Effector memory CD8-positive, alpha-beta T cell (primary cell): Measurements from ENCODE around the gene HOXC9.

ENCODE experiments used
- ATAC-seq: fragments of 150-1000 bp; cut with Tn5 transposase; replicated peaks from 2 replicates; pipeline ENCODE4 v1.10.0; 2021; ENCODE audit warnings: mild to moderate bottlenecking, moderate library complexity
- DNase-seq, 3 experiments: peaks; one replicate each; pipeline ENCODE4 v3.0.0; 2021
- H3K27ac Mint-ChIP-seq, 2 donors: one replicate each; pipeline ENCODE4 v1.8.0; 2022; ENCODE audit warnings: mild to moderate bottlenecking in 2 of 2, mixed read lengths in 2 of 2, moderate library complexity in 2 of 2
- H3K27me3 Mint-ChIP-seq, 2 donors: one replicate each; pipeline ENCODE4 v1.8.0; 2022; ENCODE audit warnings: mixed read lengths in 2 of 2
- H3K36me3 Mint-ChIP-seq: one replicate; pipeline ENCODE4 v1.8.0; 2022; ENCODE audit warnings: mild to moderate bottlenecking, moderate library complexity, mixed read lengths; ENCODE audit not compliant: insufficient read depth
- H3K4me1 Mint-ChIP-seq, 2 donors: one replicate each; pipeline ENCODE4 v1.8.0; 2022; ENCODE audit warnings: low read depth in 2 of 2, mixed read lengths in 2 of 2
- H3K4me3 Mint-ChIP-seq, 2 donors: one replicate each; pipeline ENCODE4 v1.8.0; 2022; ENCODE audit warnings: mild to moderate bottlenecking in 2 of 2, mixed read lengths in 2 of 2, moderate library complexity in 2 of 2
- H3K9me3 Mint-ChIP-seq, 2 donors: one replicate each; pipeline ENCODE4 v1.8.0; 2022; ENCODE audit warnings: mixed read lengths in 2 of 2

Gene HOXC9

GRCh38 chr12:54042970-54043853, 43.3 kb downstream of the HOXC9 start:
- Mint-ChIP-seq H3K27me3 (peaks cover 75 to 100% of the 10 kb centered on the region in 2 donors), H3K4me1 (peaks cover 5 to 16% of the 10 kb centered on the region in 2 donors), H3K9me3 (no peaks in the 10 kb centered on the region), H3K27ac (no peak overlapping the region), H3K36me3 (no peaks in the 10 kb centered on the region), H3K4me3 (no peak overlapping the region)
- DNase-seq (no peak), ATAC-seq (no peak)

GRCh38 chr12:54044425-54045103, 44.6 kb downstream of the HOXC9 start:
- Mint-ChIP-seq H3K9me3 (no peaks in the 10 kb centered on the region), H3K27ac (no peak overlapping the region), H3K27me3 (peaks cover 74 to 100% of the 10 kb centered on the region in 2 donors), H3K4me3 (no peak overlapping the region), H3K4me1 (peaks cover 5 to 16% of the 10 kb centered on the region in 2 donors), H3K36me3 (no peaks in the 10 kb centered on the region)
- ATAC-seq (no peak), DNase-seq (no peak)

DNA sequence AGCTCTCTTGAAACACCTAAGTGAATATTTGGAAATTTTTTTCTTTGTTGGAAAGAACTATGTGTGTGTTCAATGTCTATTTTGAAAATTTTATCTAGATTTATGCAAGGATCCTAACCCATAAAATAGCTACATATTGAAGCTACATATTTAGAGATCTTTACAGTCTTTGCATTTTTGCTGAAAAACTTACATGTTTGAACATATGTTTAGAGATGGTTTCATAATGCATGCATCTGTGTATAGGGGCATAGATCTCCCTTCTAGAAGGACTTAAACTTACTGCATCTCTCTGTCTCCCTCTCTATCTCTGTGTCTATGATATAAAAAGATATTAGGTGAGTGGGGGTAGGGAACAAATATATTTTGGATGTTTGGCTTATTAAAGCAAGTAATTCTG, 45.4 kb downstream of the HOXC9 start:
- Mint-ChIP-seq H3K27ac (no peak overlapping the region), H3K36me3 (no peaks in the 10 kb centered on the region), H3K4me1 (peaks cover 5 to 20% of the 10 kb centered on the region in 2 donors), H3K9me3 (no peaks in the 10 kb centered on the region), H3K4me3 (no peak overlapping the region), H3K27me3 (peaks cover 74 to 100% of the 10 kb centered on the region in 2 donors)
- ATAC-seq (no peak), DNase-seq (no peak)

DNA sequence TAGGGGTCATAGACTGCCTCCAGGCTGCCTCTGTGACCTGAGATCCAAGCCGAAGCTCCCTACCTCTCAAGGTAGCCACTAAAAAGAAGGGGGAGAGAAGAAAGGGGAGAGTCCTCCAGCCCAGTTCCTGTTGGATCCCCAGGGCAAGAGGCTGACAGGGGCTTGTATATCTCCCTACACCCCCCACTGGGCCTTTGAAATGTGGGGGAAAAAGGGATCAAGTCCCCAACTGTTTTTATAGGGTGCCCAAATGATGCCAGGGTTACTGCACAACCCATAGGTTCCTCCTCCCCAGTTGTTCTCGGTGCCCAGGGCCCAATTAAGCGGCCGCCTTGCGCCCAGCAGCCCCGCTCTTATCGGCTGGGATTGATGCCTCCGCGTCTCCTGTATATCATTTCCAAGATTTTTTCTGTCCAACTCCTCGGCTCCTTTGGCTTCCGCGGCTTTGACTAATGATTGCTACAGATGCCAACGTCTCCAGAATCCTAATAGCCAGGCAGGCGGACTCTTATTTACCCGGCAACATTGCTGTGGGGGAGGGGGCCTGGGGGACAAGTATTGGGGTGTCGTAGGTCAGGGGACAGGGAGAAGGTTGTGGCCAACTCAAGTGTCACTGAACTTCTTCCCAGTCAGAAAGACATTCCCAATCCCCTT, 46.0 kb downstream of the HOXC9 start:
- no peaks in the 10 kb centered on the region for H3K36me3 Mint-ChIP-seq
- no peak for ATAC-seq
- no peak for DNase-seq
- H3K9me3 Mint-ChIP-seq: no peaks in the 10 kb centered on the region
- peaks cover 5 to 24% of the 10 kb centered on the region in 2 donors for H3K4me1 Mint-ChIP-seq
- no peak overlapping the region for H3K4me3 Mint-ChIP-seq
- H3K27me3 Mint-ChIP-seq: peaks cover 70 to 100% of the 10 kb centered on the region in 2 donors
- no peak overlapping the region for H3K27ac Mint-ChIP-seq

- Mint-ChIP-seq H3K9me3 (no peaks in the 10 kb centered on the region), H3K27me3 (peaks cover 70 to 100% of the 10 kb centered on the region in 2 donors), H3K27ac (no peak overlapping the region), H3K36me3 (no peaks in the 10 kb centered on the region), H3K4me1 (peaks cover 7 to 29% of the 10 kb centered on the region in 2 donors), H3K4me3 (peak overlapping the region in 1 of 2 donors; percentile 49)
- DNase-seq: no peak
- no peak for ATAC-seq
These were observed 46.8 kb downstream of the HOXC9 start for GRCh38 chr12:54046809-54047159.

DNA sequence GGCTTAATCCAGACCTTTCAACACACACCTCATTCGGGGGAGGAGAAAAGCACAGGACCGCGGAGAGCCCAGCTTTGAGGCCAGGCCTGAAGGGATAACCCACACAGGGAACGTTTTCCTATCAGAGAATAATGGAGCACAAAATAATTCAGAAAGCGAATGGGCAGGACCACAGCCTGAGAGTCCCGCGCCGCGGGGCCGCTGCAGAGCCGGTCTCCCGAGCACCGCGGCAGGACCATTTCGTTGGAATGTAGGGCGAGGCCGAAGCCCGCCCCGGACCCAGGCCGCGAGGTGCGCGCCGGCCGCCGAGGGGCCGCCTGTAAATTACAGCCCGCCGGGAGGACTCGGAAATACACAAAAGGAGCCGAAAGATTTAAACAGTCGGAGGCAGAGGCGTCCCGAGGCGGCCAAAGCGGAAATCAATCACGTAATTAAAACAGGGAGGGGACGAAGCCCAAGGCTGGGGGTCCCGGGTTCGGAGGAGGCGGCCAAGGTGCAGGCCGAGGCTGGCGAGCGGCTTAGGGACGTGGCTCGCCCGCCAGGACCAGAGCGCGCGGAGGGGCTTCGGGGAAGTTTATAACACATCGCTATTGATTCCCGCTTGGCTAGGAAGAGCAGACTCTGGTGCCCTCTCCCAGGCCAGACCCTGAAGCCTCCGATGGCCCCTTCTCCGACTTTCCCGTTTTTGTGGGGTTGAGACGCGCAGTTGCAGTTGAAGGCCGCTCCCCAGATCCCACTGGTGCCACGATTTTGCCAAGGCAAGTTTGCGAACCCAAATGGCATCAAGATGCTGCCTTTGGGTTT, 47.4 kb downstream of the HOXC9 start:
- Mint-ChIP-seq H3K36me3 (no peaks in the 10 kb centered on the region), H3K27me3 (peaks cover 70 to 100% of the 10 kb centered on the region in 2 donors), H3K27ac (no peak overlapping the region), H3K4me3 (peak overlapping the region in 1 of 2 donors; percentile 49), H3K9me3 (no peaks in the 10 kb centered on the region), H3K4me1 (peaks cover 9 to 32% of the 10 kb centered on the region in 2 donors)
- ATAC-seq: no peak
- DNase-seq: no peak

DNA sequence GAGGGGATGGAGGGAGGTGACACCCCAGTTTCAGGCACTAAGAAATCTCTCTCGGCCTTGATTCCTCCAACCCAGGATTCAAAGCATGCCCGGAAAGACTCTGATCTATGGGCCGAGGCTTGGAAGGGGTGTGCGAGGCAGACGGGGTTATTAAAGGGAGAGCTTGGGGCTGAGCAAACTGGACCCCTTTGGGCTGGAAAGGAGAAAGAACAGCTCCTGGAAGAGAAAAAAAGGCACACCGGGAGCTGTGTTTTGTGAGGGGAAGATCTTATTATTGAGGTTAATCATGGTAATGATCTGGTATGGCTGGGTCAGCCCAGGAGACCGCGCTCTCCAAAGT, 48.0 kb downstream of the HOXC9 start:
- no peaks in the 10 kb centered on the region for H3K9me3 Mint-ChIP-seq
- no peak overlapping the region for H3K4me3 Mint-ChIP-seq
- H3K36me3 Mint-ChIP-seq: peaks cover 3% of the 10 kb centered on the region
- peaks cover 70 to 100% of the 10 kb centered on the region in 2 donors for H3K27me3 Mint-ChIP-seq
- DNase-seq (no peak), ATAC-seq (no peak)
- H3K4me1 Mint-ChIP-seq: peaks cover 13 to 35% of the 10 kb centered on the region in 2 donors
- no peak overlapping the region for H3K27ac Mint-ChIP-seq

- peaks cover 4% of the 10 kb centered on the region for H3K36me3 Mint-ChIP-seq
- H3K9me3 Mint-ChIP-seq: no peaks in the 10 kb centered on the region
- peaks cover 16 to 34% of the 10 kb centered on the region in 2 donors for H3K4me1 Mint-ChIP-seq
- no peak overlapping the region for H3K4me3 Mint-ChIP-seq
- DNase-seq (no peak), ATAC-seq (no peak)
- no peak overlapping the region for H3K27ac Mint-ChIP-seq
- H3K27me3 Mint-ChIP-seq: peaks cover 69 to 96% of the 10 kb centered on the region in 2 donors
These were observed 48.6 kb downstream of the HOXC9 start for GRCh38 chr12:54048406-54049093.

DNA sequence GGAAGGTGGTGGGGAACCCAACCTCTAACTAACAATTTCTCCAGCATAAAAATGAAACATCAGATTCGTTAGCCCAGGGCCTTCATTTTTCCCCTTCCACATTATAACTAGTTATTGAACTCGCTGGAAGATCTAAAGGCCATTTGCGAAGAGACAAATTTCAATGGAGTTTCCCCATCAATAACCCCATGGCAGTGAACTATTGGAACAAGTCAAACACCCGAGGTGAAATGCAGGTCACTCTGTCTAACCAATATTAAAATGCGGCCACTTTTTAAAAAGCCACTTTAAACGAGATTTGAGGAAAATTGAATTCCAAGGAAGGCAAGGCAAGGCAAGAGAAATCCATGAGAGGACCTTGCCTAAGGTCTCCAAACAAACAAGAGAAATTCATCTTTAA, 49.1 kb downstream of the HOXC9 start:
- DNase-seq: no peak
- Mint-ChIP-seq H3K4me3 (no peak overlapping the region), H3K27ac (no peak overlapping the region), H3K4me1 (peaks cover 18 to 29% of the 10 kb centered on the region in 2 donors), H3K27me3 (peaks cover 65 to 92% of the 10 kb centered on the region in 2 donors), H3K36me3 (peaks cover 4% of the 10 kb centered on the region), H3K9me3 (no peaks in the 10 kb centered on the region)
- no peak for ATAC-seq

DNA sequence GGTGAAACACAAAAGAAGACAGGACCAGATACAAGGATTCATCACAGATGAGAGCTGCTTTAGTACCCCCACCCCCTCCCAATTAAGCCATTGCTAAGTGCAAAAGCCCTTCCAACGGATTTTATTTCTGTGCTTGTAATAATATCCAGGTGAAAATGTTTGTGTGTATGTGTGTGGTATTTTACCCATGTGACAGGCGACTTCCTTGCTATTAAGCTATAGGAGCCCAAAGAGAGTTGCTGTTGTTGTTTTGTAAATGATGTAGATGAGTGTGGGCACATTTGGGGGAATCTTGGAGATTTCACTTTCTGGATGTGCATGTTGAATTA, 50.5 kb downstream of the HOXC9 start:
- peaks cover 4% of the 10 kb centered on the region for H3K36me3 Mint-ChIP-seq
- ATAC-seq: no peak
- H3K4me1 Mint-ChIP-seq: peaks cover 24 to 33% of the 10 kb centered on the region in 2 donors
- peak overlapping the region; percentile 21 to 28 for H3K4me3 Mint-ChIP-seq
- no peak for DNase-seq
- no peak overlapping the region for H3K27ac Mint-ChIP-seq
- H3K9me3 Mint-ChIP-seq: no peaks in the 10 kb centered on the region
- peaks cover 58 to 88% of the 10 kb centered on the region in 2 donors for H3K27me3 Mint-ChIP-seq

DNA sequence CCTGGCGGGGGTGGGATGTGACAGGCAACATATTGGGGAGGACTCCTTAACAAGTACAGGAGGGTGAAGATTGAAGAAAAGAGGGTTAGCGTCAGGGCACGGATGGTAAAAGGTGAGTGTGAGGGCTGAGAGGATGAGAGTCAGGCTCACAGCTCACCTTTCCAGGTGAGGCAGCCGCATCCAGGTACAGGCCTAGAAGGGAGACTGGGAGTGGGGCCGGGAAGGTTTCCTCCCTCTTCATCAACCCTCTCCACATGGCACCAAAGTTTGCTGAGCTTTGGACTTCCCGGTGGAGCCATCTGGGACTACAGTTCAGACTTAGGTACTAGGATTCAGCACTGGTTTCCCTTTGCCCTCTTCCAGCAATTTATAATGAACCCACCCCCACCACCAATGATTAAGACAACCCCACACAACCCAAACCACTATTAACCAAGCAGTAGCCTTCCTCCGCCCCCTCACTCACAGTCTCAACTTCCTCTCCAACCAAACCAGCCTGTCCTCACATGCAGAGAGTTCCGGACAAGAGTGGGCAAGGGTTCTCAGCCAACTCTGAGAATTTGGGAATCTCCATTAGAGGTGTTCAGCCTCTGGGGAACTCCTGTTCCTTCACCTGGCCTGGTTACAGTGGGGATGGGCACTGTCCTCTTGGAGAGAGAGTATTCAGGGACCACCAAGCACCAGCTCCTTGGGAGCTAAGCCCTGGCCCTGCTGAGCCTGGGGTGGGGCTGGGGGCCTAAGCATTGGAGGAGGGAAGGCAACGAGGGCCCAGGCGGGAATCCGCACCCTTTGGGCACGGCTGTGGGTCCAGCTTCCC, 51.3 kb downstream of the HOXC9 start:
- ATAC-seq (no peak), DNase-seq (no peak)
- Mint-ChIP-seq H3K4me1 (peaks cover 24 to 33% of the 10 kb centered on the region in 2 donors), H3K27me3 (peaks cover 50 to 87% of the 10 kb centered on the region in 2 donors), H3K36me3 (peaks cover 4% of the 10 kb centered on the region), H3K4me3 (peak overlapping the region in 1 of 2 donors; percentile 19), H3K9me3 (no peaks in the 10 kb centered on the region), H3K27ac (no peak overlapping the region)

DNA sequence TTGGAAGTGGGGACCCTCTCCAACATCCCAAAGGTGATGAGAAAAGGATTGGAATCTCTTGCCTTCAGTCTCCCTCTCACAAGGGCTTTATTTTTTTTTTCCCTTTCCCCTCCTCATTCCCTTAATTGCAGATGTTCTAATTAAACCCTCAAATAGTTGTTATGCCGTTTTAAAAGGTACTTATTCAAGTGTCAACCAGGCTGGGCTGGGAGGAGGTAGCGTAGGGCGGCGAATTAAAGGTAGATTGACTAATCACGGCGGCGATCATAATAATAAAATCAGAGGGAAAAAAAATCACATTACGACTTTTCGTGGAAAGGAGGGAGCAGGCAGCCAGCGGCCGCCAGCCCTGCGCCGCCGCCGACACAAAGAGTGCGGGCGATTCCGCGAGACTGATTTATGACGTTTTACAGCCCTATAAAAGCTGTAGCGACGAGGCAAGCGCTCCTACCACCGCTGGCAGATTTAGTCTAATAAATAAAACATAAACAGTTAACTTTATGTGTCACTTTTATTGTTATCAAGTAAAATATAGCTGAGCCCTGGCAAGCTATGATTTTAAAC, 52.0 kb downstream of the HOXC9 start:
- no peaks in the 10 kb centered on the region for H3K9me3 Mint-ChIP-seq
- ATAC-seq: no peak
- peaks cover 43 to 87% of the 10 kb centered on the region in 2 donors for H3K27me3 Mint-ChIP-seq
- DNase-seq: no peak
- H3K4me1 Mint-ChIP-seq: peaks cover 21 to 30% of the 10 kb centered on the region in 2 donors
- H3K4me3 Mint-ChIP-seq: peak overlapping the region; percentile 70 to 82
- H3K27ac Mint-ChIP-seq: peak overlapping the region in 1 of 2 donors; percentile 93
- H3K36me3 Mint-ChIP-seq: peaks cover 7% of the 10 kb centered on the region
